ENCODE data around the gene SEC61A1. TPM values are rescaled to one million over a fixed set of nuclear protein-coding genes. Genes with fewer than 3 reads are reported as not detected.
A peak's percentile ranks its signal among the peaks of the same experiment; 100 is the strongest.

SEC61A1 gene
- total RNA-seq, 1 donor from 2014 or later, result 183 TPM

- no peaks in the 10 kb centered on the region for H3K4me1 ChIP-seq
- H3K27ac ChIP-seq, result no peak overlapping the region
- H3K36me3 ChIP-seq, result peaks cover 35% of the 10 kb centered on the region
- no peaks in the 10 kb centered on the region for H3K27me3 ChIP-seq
- intact Hi-C loops (cut with DNase I), result no loop called here
- TF ChIP-seq, protein P1, sequence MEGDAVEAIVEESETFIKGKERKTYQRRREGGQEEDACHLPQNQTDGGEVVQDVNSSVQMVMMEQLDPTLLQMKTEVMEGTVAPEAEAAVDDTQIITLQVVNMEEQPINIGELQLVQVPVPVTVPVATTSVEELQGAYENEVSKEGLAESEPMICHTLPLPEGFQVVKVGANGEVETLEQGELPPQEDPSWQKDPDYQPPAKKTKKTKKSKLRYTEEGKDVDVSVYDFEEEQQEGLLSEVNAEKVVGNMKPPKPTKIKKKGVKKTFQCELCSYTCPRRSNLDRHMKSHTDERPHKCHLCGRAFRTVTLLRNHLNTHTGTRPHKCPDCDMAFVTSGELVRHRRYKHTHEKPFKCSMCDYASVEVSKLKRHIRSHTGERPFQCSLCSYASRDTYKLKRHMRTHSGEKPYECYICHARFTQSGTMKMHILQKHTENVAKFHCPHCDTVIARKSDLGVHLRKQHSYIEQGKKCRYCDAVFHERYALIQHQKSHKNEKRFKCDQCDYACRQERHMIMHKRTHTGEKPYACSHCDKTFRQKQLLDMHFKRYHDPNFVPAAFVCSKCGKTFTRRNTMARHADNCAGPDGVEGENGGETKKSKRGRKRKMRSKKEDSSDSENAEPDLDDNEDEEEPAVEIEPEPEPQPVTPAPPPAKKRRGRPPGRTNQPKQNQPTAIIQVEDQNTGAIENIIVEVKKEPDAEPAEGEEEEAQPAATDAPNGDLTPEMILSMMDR (IDR thresholded peaks at IDR 0.05), result no peak
- no peak for DNase-seq
- H3K9me3 ChIP-seq, result no peaks in the 10 kb centered on the region
- H3K4me3 ChIP-seq, result no peak overlapping the region
- no peak for ATAC-seq
These were observed 42.3 kb downstream of the SEC61A1 start for GRCh38 chr3:128094295-128095151.

- Histone ChIP-seq H3K27ac (no peak overlapping the region), H3K27me3 (no peaks in the 10 kb centered on the region), H3K36me3 (peaks cover 42% of the 10 kb centered on the region), H3K4me1 (no peaks in the 10 kb centered on the region), H3K4me3 (no peak overlapping the region), H3K9me3 (no peaks in the 10 kb centered on the region)
- TF ChIP-seq, protein P1 (IDR thresholded peaks at IDR 0.05), result peak; percentile 86
- intact Hi-C loops (cut with DNase I), result no loop called here
- ATAC-seq, result peak; percentile 98
- peak; percentile 87 for DNase-seq
These were observed 43.0 kb downstream of the SEC61A1 start for GRCh38 chr3:128095222-128095703.

DNA sequence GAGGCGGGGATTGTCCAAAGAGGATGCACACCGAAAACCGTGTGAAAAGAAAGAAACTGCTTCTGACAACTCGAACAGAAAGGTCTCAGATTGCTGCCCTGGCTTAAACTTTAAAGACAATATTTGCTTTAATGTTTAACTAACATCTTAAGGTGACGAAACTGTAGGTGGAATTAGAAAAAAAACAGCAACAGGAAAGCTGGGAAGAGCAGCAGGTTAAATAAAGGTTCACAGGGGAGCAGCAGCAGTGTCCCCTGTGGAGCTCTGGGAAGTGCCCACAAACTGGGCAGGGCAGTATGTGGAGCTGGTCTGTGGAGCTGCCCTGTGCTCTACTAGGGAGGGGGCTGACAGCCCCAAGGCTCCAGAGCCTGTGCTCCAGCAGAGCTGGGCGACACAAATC is 46.0 kb downstream of the SEC61A1 start:
- TF ChIP-seq, protein P1 (IDR thresholded peaks at IDR 0.05), result no peak
- Histone ChIP-seq H3K4me3 (no peak overlapping the region), H3K36me3 (peaks cover 49% of the 10 kb centered on the region), H3K27ac (no peak overlapping the region), H3K9me3 (no peaks in the 10 kb centered on the region), H3K4me1 (no peaks in the 10 kb centered on the region), H3K27me3 (no peaks in the 10 kb centered on the region)
- ATAC-seq, result peak; percentile 40
- intact Hi-C loops (cut with DNase I), result no loop called here
- DNase-seq, result no peak

- Histone ChIP-seq H3K4me3 (no peak overlapping the region), H3K4me1 (no peaks in the 10 kb centered on the region), H3K9me3 (no peaks in the 10 kb centered on the region), H3K36me3 (peaks cover 61% of the 10 kb centered on the region), H3K27me3 (no peaks in the 10 kb centered on the region), H3K27ac (no peak overlapping the region)
- TF ChIP-seq, protein P1 (IDR thresholded peaks at IDR 0.05), result no peak
- ATAC-seq, result no peak
- no peak for DNase-seq
- intact Hi-C loops (cut with DNase I), result no loop called here
These were observed 47.9 kb downstream of the SEC61A1 start for GRCh38 chr3:128100161-128100560.

- Histone ChIP-seq H3K27me3 (no peaks in the 10 kb centered on the region), H3K36me3 (peaks cover 60% of the 10 kb centered on the region), H3K4me3 (no peak overlapping the region), H3K9me3 (no peaks in the 10 kb centered on the region), H3K27ac (no peak overlapping the region), H3K4me1 (no peaks in the 10 kb centered on the region)
- intact Hi-C loops (cut with DNase I), result no loop called here
- ATAC-seq (no peak), DNase-seq (no peak)
- TF ChIP-seq, protein P1 (IDR thresholded peaks at IDR 0.05), result no peak
These were observed 48.4 kb downstream of the SEC61A1 start for GRCh38 chr3:128100638-128101037.

Measured in upper lobe of right lung (tissue), 1 donor.